NT2/D1 (cell line): ENCODE data around the gene GFM1.

ENCODE experiments used
- DNase-seq: peaks from one replicate; pipeline ENCODE4 v3.0.0-alpha.2; 2011; ENCODE audit warnings: low read depth, low spot score
- H3K27me3 ChIP-seq: 2 replicates; pipeline ENCODE4 v1.6.0; 2011; ENCODE audit warnings: mild to moderate bottlenecking; ENCODE audit not compliant: insufficient read length, insufficient read depth
- H3K36me3 ChIP-seq: 2 replicates; pipeline ENCODE4 v1.6.1; 2011; ENCODE audit warnings: mild to moderate bottlenecking, low read length, mixed read lengths; ENCODE audit not compliant: insufficient read depth, insufficient read length
- H3K4me1 ChIP-seq: 2 replicates; pipeline ENCODE4 v1.5.1; 2011; ENCODE audit not compliant: insufficient read depth, insufficient read length
- H3K4me3 ChIP-seq: 2 replicates; pipeline ENCODE4 v1.5.1; 2011; ENCODE audit warnings: low read depth; ENCODE audit not compliant: insufficient read length
- H3K9ac ChIP-seq: 2 replicates; pipeline ENCODE4 v1.6.0; 2011; ENCODE audit warnings: low read depth; ENCODE audit not compliant: insufficient read length
- H3K9me3 ChIP-seq: 2 replicates; pipeline ENCODE4 v1.5.1; 2011; ENCODE audit warnings: mild to moderate bottlenecking, low read length; ENCODE audit not compliant: insufficient read depth
- SUZ12 ChIP-seq: IDR thresholded peaks from 2 replicates; pipeline ENCODE4 v1.6.1; 2011; ENCODE audit not compliant: insufficient read length, insufficient read depth; ENCODE audit errors: extremely low read depth
- YY1 ChIP-seq: IDR thresholded peaks from 2 replicates; pipeline ENCODE4 v1.6.1; 2011; ENCODE audit not compliant: insufficient read length, insufficient read depth
- ZNF274 ChIP-seq: IDR thresholded peaks from 2 replicates; pipeline ENCODE4 v1.6.1; 2011; ENCODE audit warnings: mild to moderate bottlenecking, low read depth, low read length

The GFM1 gene

GRCh38 chr3:158644345-158644908, at the start of gene GFM1:
Gene GFM1 (plus strand): TSS chr3:158644527. CDS start chr3:158644635, 108 bp downstream.
- no peaks in the 10 kb centered on the region for H3K4me1 ChIP-seq
- no peak for TF ChIP-seq SUZ12
- TF ChIP-seq YY1 = no peak
- no peak for TF ChIP-seq ZNF274
- DNase-seq = peak; percentile 92
- H3K36me3 ChIP-seq = peaks cover 30% of the 10 kb centered on the region
- peak within 1 kb of the TSS; percentile 78 for H3K9ac ChIP-seq
- peak within 1 kb of the TSS; percentile 80 for H3K4me3 ChIP-seq
- H3K27me3 ChIP-seq = no peaks in the 10 kb centered on the region
- H3K9me3 ChIP-seq = no peaks in the 10 kb centered on the region

- Histone ChIP-seq H3K4me3 (no peak overlapping the region), H3K36me3 (no peaks in the 10 kb centered on the region), H3K27me3 (no peaks in the 10 kb centered on the region), H3K9ac (no peak overlapping the region), H3K4me1 (no peaks in the 10 kb centered on the region), H3K9me3 (no peaks in the 10 kb centered on the region)
- DNase-seq = no peak
- TF ChIP-seq YY1 (no peak), SUZ12 (no peak), ZNF274 (no peak)
Observed at GRCh38 chr3:158600787-158601186, 43.5 kb upstream of the GFM1 start.

- H3K9me3 ChIP-seq = no peaks in the 10 kb centered on the region
- H3K27me3 ChIP-seq = no peaks in the 10 kb centered on the region
- H3K9ac ChIP-seq = no peak overlapping the region
- no peak overlapping the region for H3K4me3 ChIP-seq
- TF ChIP-seq SUZ12 = no peak
- TF ChIP-seq YY1 = no peak
- no peak for TF ChIP-seq ZNF274
- DNase-seq = no peak
- H3K36me3 ChIP-seq = no peaks in the 10 kb centered on the region
- H3K4me1 ChIP-seq = no peaks in the 10 kb centered on the region
Observed at GRCh38 chr3:158602227-158602626, 42.1 kb upstream of the GFM1 start.

- Histone ChIP-seq H3K9ac (no peak overlapping the region), H3K4me3 (no peak overlapping the region), H3K36me3 (no peaks in the 10 kb centered on the region), H3K27me3 (no peaks in the 10 kb centered on the region), H3K9me3 (peaks cover 68% of the 10 kb centered on the region), H3K4me1 (no peaks in the 10 kb centered on the region)
- no peak for DNase-seq
- no peak for TF ChIP-seq YY1
- TF ChIP-seq SUZ12 = no peak
- no peak for TF ChIP-seq ZNF274
Observed at GRCh38 chr3:158617982-158618875, 26.1 kb upstream of the GFM1 start.

GRCh38 chr3:158625881-158626280, 18.4 kb upstream of the GFM1 start:
- no peaks in the 10 kb centered on the region for H3K4me1 ChIP-seq
- DNase-seq = no peak
- H3K9me3 ChIP-seq = peaks cover 19% of the 10 kb centered on the region; the same call in 1 of the 2 replicates

GRCh38 chr3:158631981-158632380, 12.3 kb upstream of the GFM1 start:
- Histone ChIP-seq H3K4me3 (no peak overlapping the region), H3K36me3 (no peaks in the 10 kb centered on the region), H3K27me3 (no peaks in the 10 kb centered on the region), H3K4me1 (no peaks in the 10 kb centered on the region), H3K9me3 (peaks cover 13% of the 10 kb centered on the region; the same call in 1 of the 2 replicates), H3K9ac (no peak overlapping the region)
- TF ChIP-seq SUZ12 (no peak), ZNF274 (no peak), YY1 (no peak)
- no peak for DNase-seq

More at GRCh38 chr3:158625881-158626280, 18.4 kb upstream of the GFM1 start:
- TF ChIP-seq SUZ12 = no peak
- TF ChIP-seq YY1 = no peak
- no peak for TF ChIP-seq ZNF274
- H3K27me3 ChIP-seq = no peaks in the 10 kb centered on the region
- H3K9ac ChIP-seq = no peak overlapping the region
- H3K4me3 ChIP-seq = no peak overlapping the region
- no peaks in the 10 kb centered on the region for H3K36me3 ChIP-seq

GRCh38 chr3:158640646-158641045, 3.7 kb upstream of the GFM1 start:
- Histone ChIP-seq H3K4me1 (no peaks in the 10 kb centered on the region), H3K36me3 (peaks cover 1% of the 10 kb centered on the region)
- DNase-seq = no peak

More at GRCh38 chr3:158640646-158641045, 3.7 kb upstream of the GFM1 start:
- Histone ChIP-seq H3K27me3 (no peaks in the 10 kb centered on the region), H3K9me3 (no peaks in the 10 kb centered on the region), H3K9ac (no peak overlapping the region), H3K4me3 (no peak overlapping the region)
- no peak for TF ChIP-seq ZNF274
- TF ChIP-seq YY1 = no peak
- TF ChIP-seq SUZ12 = no peak
